ENCODE measurements around the gene RPL36AL. TPM values are rescaled to one million over a fixed set of nuclear protein-coding genes. Genes with fewer than 3 reads are reported as not detected.

The RPL36AL gene
- total and polyA plus RNA-seq, 10 of the 15 experiments (the other 5 are each of a cell fraction or from before 2014, with no cell fraction given): 222 to 1,379 (median 545) TPM

GRCh38 chr14:49633640-49634546, 13.5 kb upstream of the RPL36AL start (continued):
- no peak; the same call in 1 of the 2 replicates for TF ChIP-seq TCF3 (IDR thresholded peaks at IDR 0.05; ENCODE audit: borderline replicate concordance, insufficient read depth, low read depth, low read length)
- TF ChIP-seq WRNIP1 (IDR thresholded peaks at IDR 0.05; ENCODE audit: borderline replicate concordance, low read depth, low read length): no peak
- TF ChIP-seq SUZ12 (IDR thresholded peaks at IDR 0.05; ENCODE audit: unreplicated experiment): no peak
- TF ChIP-seq ZNF217 (IDR thresholded peaks at IDR 0.05): peak; percentile 60; the same call in 1 of the 2 replicates
- TF ChIP-seq STAT1 (conservative IDR thresholded peaks at IDR 0.05): peak; percentile 69; the same call in 1 of the 2 replicates
- TF ChIP-seq SIX5 (IDR thresholded peaks at IDR 0.05; ENCODE audit: low read depth, low read length, severe bottlenecking): no peak
- TF ChIP-seq MAX (IDR thresholded peaks at IDR 0.05; ENCODE audit: low read depth, low read length): no peak
- no peak for TF ChIP-seq IRF5 (IDR thresholded peaks at IDR 0.05; ENCODE audit: borderline replicate concordance)
- no peak for TF ChIP-seq CEBPZ (IDR thresholded peaks at IDR 0.05; ENCODE audit: low read depth, low read length)
- TF ChIP-seq MTA2 (IDR thresholded peaks at IDR 0.05; ENCODE audit: low read depth): no peak
- no peak for TF ChIP-seq ATF2 (IDR thresholded peaks at IDR 0.05; ENCODE audit: low read length)
- peak; percentile 93 for TF ChIP-seq GATAD2B (conservative IDR thresholded peaks at IDR 0.05; ENCODE audit: low read depth)
- TF ChIP-seq SKIL (IDR thresholded peaks at IDR 0.05; ENCODE audit: low read depth, poor library complexity, severe bottlenecking): no peak
- no peak for TF ChIP-seq FOXM1 (IDR thresholded peaks at IDR 0.05; ENCODE audit: low read depth, low read length)
- TF ChIP-seq EP300 (IDR thresholded peaks at IDR 0.05; ENCODE audit: borderline replicate concordance in 1 of 2, control insufficient read depth in 1 of 2, low read depth in 2 of 2, low read length in 2 of 2): peak in 1 of 2 experiments; percentile 35; a peak in 1 of 4 replicates
- TF ChIP-seq PBX3 (IDR thresholded peaks at IDR 0.05; ENCODE audit: insufficient replicate concordance, low read depth, low read length): no peak
